IPS-18a (cell line): ENCODE data around the gene ANKRD55.
"Not testable (repeated sequence)": the region's sequence is repeated elsewhere in the genome, so short reads cannot be mapped to it uniquely, and the experiment has no call there.

Experiments used
- H3K27ac ChIP-seq: one replicate; pipeline ENCODE4 v1.5.1; 2013; ENCODE audit warnings: low read length
- H3K27me3 ChIP-seq: one replicate; pipeline ENCODE4 v1.6.1; 2013; ENCODE audit warnings: mild to moderate bottlenecking, low read length; ENCODE audit not compliant: control insufficient read depth, insufficient read depth
- H3K36me3 ChIP-seq: one replicate; pipeline ENCODE4 v1.6.1; 2013; ENCODE audit warnings: low read depth, low read length; ENCODE audit not compliant: control insufficient read depth
- H3K4me1 ChIP-seq: one replicate; pipeline ENCODE4 v1.6.1; 2013; ENCODE audit warnings: low read depth, low read length; ENCODE audit not compliant: control insufficient read depth
- H3K4me3 ChIP-seq: one replicate; pipeline ENCODE4 v1.5.1; 2013; ENCODE audit warnings: low read length
- H3K9ac ChIP-seq: one replicate; pipeline ENCODE4 v1.6.1; 2013; ENCODE audit warnings: mild to moderate bottlenecking, low read length, moderate library complexity
- H3K9me3 ChIP-seq: one replicate; pipeline ENCODE4 v1.6.1; 2013; ENCODE audit warnings: low read depth, low read length; ENCODE audit not compliant: control insufficient read depth

The ANKRD55 gene

GRCh38 chr5:56228631-56229030, 4.5 kb downstream of the ANKRD55 start:
- Histone ChIP-seq H3K9ac (no peak overlapping the region), H3K27me3 (no peaks in the 10 kb centered on the region), H3K27ac (no peak overlapping the region), H3K9me3 (no peaks in the 10 kb centered on the region), H3K4me3 (no peak overlapping the region), H3K36me3 (no peaks in the 10 kb centered on the region), H3K4me1 (no peaks in the 10 kb centered on the region)

- Histone ChIP-seq H3K27ac (no peak overlapping the region), H3K4me3 (no peak overlapping the region), H3K36me3 (no peaks in the 10 kb centered on the region), H3K4me1 (no peaks in the 10 kb centered on the region), H3K9me3 (no peaks in the 10 kb centered on the region), H3K9ac (no peak overlapping the region), H3K27me3 (no peaks in the 10 kb centered on the region)
Measured at GRCh38 chr5:56227691-56228090, 5.4 kb downstream of the ANKRD55 start.

GRCh38 chr5:56223298-56223697, 9.8 kb downstream of the ANKRD55 start:
- H3K9ac ChIP-seq, H3K27ac ChIP-seq, H3K9me3 ChIP-seq, H3K4me1 ChIP-seq, H3K27me3 ChIP-seq, H3K4me3 ChIP-seq, H3K36me3 ChIP-seq: not testable (repeated sequence)

- not testable (repeated sequence) for H3K9ac ChIP-seq, H3K4me3 ChIP-seq, H3K27ac ChIP-seq, H3K9me3 ChIP-seq, H3K36me3 ChIP-seq, H3K4me1 ChIP-seq, H3K27me3 ChIP-seq
Measured at GRCh38 chr5:56221601-56222000, 11.5 kb downstream of the ANKRD55 start.

DNA sequence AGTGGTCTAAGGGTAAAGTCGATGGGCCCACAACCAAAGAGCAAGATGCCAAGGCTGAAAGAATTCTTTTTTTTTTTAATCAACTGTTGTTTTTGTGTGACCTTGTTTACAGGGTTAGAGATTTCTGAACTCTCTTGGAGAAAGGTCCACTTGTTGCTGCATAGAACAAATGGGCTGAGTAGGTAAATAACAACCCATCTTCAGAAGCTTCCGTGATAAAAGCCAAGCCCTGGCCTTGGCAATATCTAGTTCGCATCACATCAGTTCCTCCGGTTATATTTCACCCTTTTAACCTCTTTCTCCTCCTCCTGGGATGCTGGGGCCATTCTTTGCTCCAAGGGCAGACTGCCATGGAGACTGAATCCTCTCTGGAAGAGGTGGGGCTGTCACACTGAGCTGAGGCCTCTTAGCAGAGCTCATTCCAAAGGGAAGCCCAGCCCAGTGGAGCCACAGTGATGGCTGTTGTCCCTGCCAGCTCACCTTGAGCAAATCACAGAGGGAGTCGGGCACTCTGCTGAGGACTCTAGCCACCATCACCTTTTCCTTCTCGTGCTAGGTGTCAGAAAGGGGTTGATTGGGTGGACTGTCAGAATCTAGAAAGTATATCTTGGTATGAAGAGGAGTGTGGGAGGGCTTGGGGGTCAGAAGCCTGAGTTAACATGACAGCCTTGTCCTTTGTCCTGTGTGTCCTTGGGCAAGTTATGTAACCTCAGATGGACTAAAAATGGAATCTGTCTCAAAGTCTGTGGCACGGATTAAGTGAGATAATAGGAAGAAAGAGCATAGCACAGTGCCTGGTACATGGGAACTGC, 17.9 kb downstream of the ANKRD55 start:
- Histone ChIP-seq H3K36me3 (no peaks in the 10 kb centered on the region), H3K27me3 (no peaks in the 10 kb centered on the region), H3K27ac (no peak overlapping the region), H3K4me3 (no peak overlapping the region), H3K9me3 (peaks cover 12% of the 10 kb centered on the region), H3K9ac (no peak overlapping the region), H3K4me1 (no peaks in the 10 kb centered on the region)

DNA sequence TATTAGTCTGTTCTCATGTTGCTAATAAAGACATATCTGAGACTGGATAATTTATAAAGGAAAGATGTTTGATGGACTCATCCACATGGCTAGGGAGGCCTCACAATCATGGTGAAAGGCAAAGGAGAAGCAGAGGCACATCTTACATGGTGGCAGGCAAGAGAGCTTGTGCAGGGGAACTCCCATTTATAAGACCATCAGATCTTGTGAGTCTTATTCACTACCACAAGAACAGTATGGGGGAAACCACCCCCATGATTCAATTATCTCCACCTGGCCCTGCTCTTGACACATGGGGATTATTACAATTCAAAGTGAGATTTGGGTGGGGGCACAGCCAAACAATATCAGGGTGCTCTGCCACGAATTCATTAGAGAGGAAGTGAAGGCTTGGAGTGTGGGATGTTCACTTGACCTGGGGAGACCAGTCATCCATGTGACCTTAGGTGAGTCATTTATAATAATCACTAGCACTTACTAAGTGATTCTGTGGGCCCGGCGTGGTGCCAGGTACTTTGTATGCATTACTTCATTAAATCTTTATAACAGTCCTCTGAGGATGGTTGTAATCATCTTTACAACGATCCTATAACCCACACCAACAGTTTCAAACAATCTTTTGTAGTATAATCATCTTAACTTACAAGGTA, 19.1 kb downstream of the ANKRD55 start:
- not testable (repeated sequence) for H3K4me1 ChIP-seq, H3K4me3 ChIP-seq, H3K9ac ChIP-seq, H3K9me3 ChIP-seq, H3K27ac ChIP-seq, H3K36me3 ChIP-seq, H3K27me3 ChIP-seq

DNA sequence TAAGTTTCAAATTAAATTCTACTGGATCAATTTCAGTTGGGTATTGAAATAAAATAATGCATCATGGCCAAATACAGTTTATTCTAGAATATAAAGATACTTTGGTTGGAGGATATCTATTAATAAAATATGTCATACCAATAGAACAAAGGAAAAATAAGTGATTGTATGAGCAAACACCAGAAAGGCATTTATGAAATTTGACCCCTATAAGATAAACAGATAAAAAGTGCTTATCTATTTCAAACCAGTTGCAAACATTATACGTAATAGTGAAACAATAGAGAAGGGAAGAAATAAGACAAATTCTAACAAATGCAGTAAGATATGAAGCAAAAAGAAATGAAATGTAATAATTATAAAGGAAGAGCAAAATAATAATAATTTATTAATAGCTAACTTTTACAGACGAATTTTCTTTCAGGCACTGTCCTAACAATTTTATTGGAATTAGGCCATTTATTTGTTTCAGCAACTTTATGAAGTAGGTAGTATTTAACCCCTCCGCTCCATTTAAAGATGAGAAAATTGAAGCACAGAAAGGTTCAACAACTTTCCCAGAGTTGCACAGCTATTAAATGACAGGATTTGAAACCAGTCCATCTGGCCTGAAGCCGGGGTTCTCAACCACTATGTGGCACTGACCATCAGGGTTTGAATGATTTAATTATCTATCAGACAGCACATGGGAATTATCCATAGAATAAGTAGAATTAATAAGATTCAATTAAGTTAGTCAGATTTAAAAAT, 20.8 kb downstream of the ANKRD55 start:
- H3K27ac ChIP-seq, result no peak overlapping the region
- H3K9ac ChIP-seq, result no peak overlapping the region
- H3K9me3 ChIP-seq, result peaks cover 8% of the 10 kb centered on the region
- H3K36me3 ChIP-seq, result no peaks in the 10 kb centered on the region
- H3K27me3 ChIP-seq, result no peaks in the 10 kb centered on the region
- no peaks in the 10 kb centered on the region for H3K4me1 ChIP-seq
- H3K4me3 ChIP-seq, result no peak overlapping the region

- Histone ChIP-seq H3K9me3 (peaks cover under 1% of the 10 kb centered on the region), H3K9ac (no peak overlapping the region), H3K4me3 (no peak overlapping the region), H3K27me3 (no peaks in the 10 kb centered on the region), H3K4me1 (no peaks in the 10 kb centered on the region), H3K36me3 (no peaks in the 10 kb centered on the region), H3K27ac (no peak overlapping the region)
Measured at GRCh38 chr5:56211298-56211865, 21.7 kb downstream of the ANKRD55 start.

DNA sequence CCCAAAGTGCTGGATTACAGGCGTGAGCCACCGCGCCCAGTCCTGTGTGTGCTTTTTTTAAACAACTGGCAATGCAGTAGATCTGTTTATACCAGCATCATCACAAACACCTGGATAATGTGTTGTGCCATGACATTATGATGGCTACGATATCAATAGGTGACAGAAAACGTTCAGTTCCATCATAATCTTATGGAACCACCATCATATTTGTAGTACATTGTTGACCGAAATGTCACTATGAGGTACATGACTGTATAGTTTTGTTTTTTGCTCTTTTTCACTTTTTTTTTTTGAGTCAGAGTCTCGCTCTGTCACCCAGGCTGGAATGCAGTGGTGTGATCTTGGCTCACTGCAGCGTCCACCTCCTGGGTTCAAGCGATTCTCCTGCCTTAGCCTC, 24.4 kb downstream of the ANKRD55 start:
- no peaks in the 10 kb centered on the region for H3K36me3 ChIP-seq
- no peaks in the 10 kb centered on the region for H3K27me3 ChIP-seq
- no peak overlapping the region for H3K9ac ChIP-seq
- no peaks in the 10 kb centered on the region for H3K9me3 ChIP-seq
- no peak overlapping the region for H3K27ac ChIP-seq
- H3K4me1 ChIP-seq, result no peaks in the 10 kb centered on the region
- no peak overlapping the region for H3K4me3 ChIP-seq

DNA sequence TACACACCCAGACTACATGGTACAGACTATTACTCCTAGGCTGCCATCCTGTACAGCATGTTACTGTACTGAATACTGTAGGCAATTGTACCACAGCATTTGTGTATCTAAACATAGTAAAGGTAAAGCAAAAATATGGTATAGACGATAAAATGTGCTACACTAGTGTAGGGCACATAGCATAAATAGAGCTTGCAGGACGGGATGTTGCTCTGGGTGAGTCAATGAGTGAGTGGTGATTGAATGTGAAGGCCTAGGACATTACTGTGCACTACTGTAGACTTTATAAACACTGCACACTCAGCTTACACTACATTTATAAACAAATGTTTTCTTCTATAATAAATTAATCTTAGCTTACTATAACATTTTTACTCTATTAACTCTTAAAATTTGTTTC, 25.6 kb downstream of the ANKRD55 start:
- Histone ChIP-seq H3K4me1 (no peaks in the 10 kb centered on the region), H3K4me3 (no peak overlapping the region), H3K36me3 (no peaks in the 10 kb centered on the region), H3K9ac (no peak overlapping the region), H3K27ac (no peak overlapping the region), H3K9me3 (no peaks in the 10 kb centered on the region), H3K27me3 (no peaks in the 10 kb centered on the region)

DNA sequence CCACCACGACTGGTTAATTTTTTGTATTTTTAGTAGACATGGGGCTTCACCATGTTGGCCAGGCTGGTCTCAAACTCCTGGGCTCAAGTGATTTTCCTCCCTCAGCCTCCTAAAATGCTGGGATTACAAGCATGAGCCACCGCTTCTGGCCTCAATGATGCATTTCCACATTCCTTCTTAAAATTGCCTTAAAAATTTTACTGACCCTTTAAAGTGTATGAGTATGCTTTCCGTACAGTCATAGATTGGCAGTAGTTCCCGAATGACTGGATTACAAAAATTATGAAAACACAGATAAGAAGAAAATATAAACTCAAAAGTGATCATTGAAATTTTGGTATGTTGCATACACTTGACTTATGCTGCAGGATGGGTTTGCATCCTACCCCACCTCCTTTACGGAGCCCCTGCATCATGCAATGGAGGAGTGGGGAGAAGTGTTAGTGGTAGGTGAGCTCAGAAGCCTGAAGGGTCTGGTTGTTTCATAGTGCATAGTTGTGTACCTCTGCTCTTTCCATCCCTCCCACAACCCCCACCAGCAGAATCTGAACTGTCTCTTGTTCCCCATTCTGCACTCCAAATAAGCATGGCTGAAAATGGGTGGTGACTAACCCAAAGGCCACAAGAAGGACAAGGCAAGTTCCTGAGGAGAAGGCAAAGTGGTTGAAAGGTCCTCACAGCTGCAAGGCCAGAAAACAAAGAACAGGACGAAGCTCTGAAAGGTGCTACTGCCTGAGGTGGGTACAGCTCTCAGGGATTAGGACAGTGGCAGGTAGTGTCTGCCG, 26.8 kb downstream of the ANKRD55 start:
- Histone ChIP-seq H3K9ac (no peak overlapping the region), H3K4me3 (no peak overlapping the region), H3K4me1 (no peaks in the 10 kb centered on the region), H3K9me3 (no peaks in the 10 kb centered on the region), H3K27ac (no peak overlapping the region), H3K27me3 (no peaks in the 10 kb centered on the region), H3K36me3 (no peaks in the 10 kb centered on the region)
